Loucy (cell line): ENCODE data around the gene HNF1B.

Source experiments
- EZH2phosphoT487 ChIP-seq: fragments of 200-600 bp; IDR thresholded peaks from 2 replicates; pipeline ENCODE4 v1.6.1; 2018; ENCODE audit warnings: antibody characterized with exemption, mild to moderate bottlenecking, moderate library complexity, borderline replicate concordance
- TF ChIP-seq, protein P1 (sequence below): fragments of 200-600 bp; sonication (generic); conservative IDR thresholded peaks from 2 replicates; pipeline ENCODE4 v1.5.1; 2014; ENCODE audit warnings: mild to moderate bottlenecking, antibody characterized with exemption, low read length

DNA sequence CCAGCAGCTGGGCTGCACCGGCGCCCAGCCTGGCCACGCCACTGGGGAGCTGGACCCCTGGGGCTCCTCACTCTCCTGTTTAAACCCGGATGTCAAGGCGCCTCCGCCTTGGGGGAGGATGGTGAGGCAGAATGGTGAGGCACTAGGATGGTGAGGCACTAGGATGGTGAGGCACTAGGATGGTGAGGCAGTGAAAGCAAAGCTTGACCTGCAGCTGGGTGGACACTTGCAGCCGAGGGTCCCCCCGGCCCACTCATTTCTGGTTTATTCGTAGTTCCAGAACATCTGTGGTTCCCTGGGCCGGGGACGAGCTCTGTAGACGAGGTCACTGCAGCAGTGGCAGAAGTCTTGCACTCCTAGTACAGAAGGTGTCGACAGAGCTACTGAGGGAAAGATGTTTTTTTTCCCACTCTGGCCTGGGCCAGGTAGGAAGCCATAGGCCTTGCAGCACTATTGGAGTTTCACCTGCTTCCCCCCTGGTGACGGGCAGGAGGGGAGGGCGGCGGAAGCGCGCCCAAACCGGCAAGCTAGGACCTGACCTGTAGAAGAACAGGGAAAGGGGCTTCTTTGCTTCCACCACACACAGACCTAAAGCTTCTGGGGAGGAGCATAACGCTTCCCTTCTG lies 1.1 kb upstream of the HNF1B start:
- TF ChIP-seq, protein P1, sequence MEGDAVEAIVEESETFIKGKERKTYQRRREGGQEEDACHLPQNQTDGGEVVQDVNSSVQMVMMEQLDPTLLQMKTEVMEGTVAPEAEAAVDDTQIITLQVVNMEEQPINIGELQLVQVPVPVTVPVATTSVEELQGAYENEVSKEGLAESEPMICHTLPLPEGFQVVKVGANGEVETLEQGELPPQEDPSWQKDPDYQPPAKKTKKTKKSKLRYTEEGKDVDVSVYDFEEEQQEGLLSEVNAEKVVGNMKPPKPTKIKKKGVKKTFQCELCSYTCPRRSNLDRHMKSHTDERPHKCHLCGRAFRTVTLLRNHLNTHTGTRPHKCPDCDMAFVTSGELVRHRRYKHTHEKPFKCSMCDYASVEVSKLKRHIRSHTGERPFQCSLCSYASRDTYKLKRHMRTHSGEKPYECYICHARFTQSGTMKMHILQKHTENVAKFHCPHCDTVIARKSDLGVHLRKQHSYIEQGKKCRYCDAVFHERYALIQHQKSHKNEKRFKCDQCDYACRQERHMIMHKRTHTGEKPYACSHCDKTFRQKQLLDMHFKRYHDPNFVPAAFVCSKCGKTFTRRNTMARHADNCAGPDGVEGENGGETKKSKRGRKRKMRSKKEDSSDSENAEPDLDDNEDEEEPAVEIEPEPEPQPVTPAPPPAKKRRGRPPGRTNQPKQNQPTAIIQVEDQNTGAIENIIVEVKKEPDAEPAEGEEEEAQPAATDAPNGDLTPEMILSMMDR, result no peak
- no peak for TF ChIP-seq EZH2phosphoT487
